Measurements from ENCODE around the gene KCNJ12.
"Not testable (repeated sequence)": the region's sequence is repeated elsewhere in the genome, so short reads cannot be mapped to it uniquely, and the experiment has no call there.

KCNJ12 gene

DNA sequence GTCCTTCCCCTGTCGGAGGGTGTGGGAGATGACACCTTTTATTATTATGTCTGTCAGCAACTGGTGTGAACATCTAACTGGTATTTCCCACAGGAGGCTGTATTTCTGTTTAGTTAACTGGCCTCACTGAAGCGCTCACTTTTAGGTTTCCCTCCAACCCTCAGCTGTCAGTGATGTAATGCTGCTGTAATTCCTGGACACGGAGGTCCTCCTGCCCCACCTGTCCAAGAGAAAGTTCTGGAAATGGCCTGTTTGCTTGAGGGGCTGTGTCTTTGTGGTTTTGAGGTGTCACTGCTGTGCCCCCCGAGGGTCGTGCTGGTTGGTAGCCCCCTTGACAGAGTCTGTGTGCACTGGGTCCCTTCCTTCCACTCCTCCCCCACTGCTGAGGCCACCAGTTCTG, 11.5 kb downstream of the KCNJ12 start:
- DNase-seq (ENCODE audit: low spot score), result no peak

- no peak for DNase-seq (ENCODE audit: low spot score)
These were observed 11.9 kb downstream of the KCNJ12 start for GRCh38 chr17:21388066-21388465.

DNA sequence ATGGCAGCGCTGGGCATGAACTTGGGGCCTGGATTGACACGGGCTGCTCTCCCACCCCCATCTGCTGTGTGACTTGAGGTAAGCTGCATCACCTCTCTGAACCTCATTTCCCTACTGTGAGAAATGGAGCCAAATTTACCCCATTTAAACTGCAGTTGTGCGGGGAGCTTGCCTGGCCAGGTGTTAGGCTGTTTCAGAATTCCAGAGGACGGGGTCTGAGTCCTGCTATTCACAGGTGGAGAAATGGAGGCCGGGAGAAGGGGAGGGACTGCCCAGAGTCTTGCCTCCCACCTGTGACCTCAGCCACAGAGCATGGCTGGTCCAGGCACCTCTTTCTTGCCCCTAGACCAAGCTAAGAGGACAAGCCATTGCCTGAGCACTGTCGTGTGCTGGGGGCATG, 12.8 kb downstream of the KCNJ12 start:
- no peak for DNase-seq (ENCODE audit: low spot score)

- DNase-seq (ENCODE audit: low spot score), result no peak
These were observed 13.2 kb downstream of the KCNJ12 start for GRCh38 chr17:21389394-21389793.

- no peak for DNase-seq (ENCODE audit: low spot score)
These were observed 14.1 kb downstream of the KCNJ12 start for GRCh38 chr17:21390294-21390693.

- DNase-seq (ENCODE audit: low spot score), result no peak
These were observed 16.1 kb downstream of the KCNJ12 start for GRCh38 chr17:21392266-21392665.

- DNase-seq (ENCODE audit: low spot score), result no peak
These were observed 18.1 kb downstream of the KCNJ12 start for GRCh38 chr17:21394265-21394664.

GRCh38 chr17:21395764-21396163, 19.6 kb downstream of the KCNJ12 start:
- no peak for DNase-seq (ENCODE audit: low spot score)

DNA sequence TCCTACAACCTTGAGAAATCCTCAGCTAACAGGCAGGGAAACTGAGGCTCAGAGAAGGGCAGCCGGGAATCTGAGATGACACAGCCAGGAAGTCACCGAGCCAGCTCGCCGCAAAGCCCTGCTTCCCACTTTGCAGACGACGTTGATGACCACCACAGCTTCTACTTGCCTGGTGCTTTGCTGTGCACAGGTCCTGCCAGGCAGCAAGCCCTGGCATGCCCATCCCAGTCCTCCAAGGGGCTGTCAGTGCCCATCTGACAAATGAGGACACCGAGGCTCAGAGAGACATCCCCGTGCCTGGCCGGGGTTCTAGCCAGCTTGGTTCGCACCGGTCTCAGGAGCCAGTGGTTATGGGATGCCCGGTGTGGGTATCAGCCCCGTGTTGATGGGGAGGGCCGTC, 20.1 kb downstream of the KCNJ12 start:
- no peak for DNase-seq (ENCODE audit: low spot score)

DNA sequence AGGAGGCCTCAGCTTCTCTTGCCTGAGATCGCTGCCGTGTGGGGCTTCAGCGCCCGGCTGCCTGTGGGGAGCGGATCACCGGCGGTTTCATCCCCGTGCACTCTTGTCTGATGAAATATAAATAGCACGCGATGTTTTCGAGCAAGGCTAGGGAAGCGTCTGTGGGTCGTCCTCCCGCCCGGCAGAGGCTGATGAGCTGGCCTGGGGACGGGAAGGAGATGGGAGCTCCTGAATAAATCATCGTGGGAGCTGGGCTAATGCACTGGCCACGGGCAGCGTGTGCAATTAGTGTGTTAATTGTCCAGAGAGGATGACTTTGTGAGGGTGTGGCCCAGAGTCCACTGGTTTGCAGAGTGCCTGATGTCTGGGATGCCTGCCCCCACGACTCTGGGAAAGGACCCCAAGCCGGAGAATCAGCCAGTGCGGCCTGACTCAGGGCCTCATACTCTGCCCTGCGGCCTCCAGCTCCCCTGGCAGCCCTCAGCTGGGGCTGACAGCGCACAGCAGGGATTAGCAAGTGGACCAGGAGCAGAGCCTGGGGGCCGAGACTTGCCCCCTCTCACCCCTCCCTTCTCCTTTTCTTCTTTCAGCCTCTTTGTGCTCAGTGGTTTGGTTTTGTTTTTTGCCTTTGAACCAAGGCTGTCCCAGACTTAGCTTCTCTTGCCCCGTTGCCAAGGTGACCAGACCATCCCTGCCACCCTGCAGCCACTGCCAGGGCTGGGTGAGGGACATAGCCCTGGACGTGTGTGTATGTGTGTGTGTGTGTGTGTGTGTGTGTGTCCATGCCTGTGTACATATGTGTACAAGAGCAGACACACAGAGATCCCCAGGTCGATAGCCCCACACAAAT, 21.4 kb downstream of the KCNJ12 start:
- DNase-seq (ENCODE audit: low spot score), result no peak

DNA sequence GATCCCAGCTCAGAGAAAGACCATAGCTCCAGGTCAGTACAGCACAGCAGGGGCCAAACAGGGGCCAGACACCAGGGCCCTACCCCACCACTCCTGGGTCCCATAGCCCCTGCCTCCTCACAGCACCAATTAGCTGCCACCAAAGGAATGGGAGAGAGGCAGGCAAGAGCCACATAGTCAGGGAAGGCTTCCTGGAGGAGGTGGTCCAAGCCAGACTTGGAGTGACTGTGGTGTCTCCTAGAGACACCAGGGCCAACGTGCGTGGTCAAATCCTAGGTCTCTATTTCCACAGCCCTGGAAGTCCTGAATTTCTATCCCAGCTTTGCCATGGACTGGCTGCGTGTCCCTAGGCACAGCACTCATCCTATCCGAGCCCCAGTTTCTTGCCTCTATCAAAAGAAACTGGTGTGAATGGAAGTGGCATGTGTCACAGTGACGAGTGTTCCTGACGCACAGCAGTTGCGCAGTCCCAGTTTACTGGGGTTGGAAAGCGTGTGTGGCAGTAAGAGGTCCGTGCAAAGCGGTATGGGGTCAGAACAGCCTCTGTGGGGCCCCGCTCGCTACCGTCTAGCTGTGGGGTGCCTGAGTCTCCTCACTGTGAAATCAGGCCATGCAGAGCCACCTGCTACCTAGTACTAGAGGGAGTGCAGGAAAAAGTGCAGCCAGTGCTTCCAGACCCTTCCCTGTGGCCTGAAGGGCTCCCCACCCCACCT, 23.5 kb downstream of the KCNJ12 start:
- no peak for DNase-seq (ENCODE audit: low spot score)

- DNase-seq (ENCODE audit: low spot score), result not testable (repeated sequence)
These were observed 24.0 kb downstream of the KCNJ12 start for GRCh38 chr17:21400187-21400569.

DNA sequence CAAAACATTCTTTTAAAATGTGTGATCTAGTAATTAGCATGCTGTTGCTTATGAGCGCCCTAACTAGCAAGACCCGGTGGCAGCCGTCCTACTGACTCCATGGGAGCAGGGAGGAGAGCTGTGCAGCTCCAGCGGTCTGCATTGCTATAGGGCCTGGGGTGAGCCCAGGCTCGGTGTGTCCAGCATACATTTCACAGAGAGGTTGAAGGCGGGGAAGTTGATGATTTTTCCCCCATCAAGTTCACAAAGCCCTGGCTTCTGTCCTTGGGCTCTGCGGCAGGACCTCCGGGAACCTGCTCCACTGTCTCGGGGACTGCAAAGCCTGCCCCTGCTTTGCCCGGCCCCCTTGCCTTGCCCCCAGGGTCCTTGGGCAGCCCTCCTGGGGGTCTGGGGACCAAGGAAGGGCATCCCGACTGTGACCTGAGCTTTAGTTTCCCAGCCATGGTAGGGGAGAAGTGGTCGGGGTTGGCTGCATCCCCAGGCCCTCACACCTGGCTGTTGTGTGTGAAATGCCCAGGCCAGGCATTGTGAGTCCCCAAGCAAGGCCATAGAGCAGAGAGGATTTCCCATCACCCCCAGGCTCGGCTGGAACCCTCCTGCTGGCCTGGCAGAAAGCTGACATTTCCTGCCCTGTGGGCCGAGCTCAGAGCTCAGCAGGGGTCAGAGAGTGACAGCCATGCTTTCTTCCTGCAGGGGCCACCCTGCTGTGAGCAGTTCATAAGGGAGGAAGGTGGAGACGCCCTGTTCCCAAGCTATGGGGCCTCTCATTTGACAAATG, 24.8 kb downstream of the KCNJ12 start:
- DNase-seq (ENCODE audit: low spot score), result no peak

DNA sequence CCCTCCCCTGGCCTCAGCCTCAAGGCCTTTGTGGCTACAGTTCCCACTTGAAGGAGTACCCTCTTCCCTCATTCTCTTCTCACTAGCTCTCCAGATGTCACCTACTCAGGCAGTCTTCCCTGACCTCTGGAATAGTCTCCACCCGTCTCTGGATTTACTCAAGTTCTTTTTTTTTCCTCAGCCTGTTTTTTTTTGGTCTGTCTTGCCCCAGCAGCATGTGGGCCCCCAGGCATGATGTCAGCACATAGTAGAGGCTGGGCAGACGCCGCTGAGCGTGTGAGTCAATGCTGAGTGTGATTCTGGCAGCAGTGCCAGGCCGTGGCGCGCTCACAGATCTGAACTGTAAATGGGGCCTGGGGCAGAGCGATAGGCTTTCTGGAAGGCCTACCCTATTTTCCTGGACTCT, 26.0 kb downstream of the KCNJ12 start:
- DNase-seq (ENCODE audit: low spot score), result not testable (repeated sequence)

DNA sequence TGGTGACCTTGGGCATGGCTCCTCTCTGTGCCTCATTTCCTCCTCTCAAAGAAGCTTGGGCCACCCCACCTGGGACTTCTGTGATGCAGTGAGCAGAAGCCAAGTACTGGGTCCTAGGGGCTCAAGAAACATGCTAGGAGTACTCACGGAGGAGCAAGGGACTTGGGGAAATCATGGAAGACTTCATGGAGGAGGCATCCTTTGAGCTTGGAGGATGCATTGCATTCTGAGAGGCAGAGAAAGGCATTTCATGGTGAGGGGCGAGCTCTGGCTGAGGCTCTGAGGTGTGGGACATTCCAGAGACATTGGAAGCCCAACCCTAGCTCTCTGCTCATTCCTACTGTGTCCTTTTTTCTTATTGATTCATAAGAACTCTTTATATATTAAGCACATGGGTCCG, 26.8 kb downstream of the KCNJ12 start:
- not testable (repeated sequence) for DNase-seq (ENCODE audit: low spot score)

DNA sequence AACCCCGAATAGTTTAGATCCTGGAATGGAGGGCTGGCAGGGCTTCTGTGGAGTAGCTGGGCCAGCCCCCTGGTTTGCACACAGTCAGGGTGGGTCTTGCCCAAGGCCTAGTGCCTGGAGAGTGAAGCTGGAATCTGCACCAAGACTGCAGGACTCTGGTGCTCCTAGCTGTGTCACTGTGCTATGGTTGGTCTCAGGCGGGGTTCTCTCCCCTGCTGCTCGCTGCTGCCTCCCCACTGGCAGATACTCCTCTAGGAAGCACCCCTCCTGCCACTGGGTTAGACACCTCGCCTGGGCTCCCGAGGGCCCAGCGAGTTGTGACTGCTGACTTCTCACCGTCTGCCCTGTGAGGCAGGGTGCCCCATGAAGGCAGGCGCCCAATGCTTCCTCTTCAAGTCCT, 27.9 kb downstream of the KCNJ12 start:
- not testable (repeated sequence) for DNase-seq (ENCODE audit: low spot score)

DNA sequence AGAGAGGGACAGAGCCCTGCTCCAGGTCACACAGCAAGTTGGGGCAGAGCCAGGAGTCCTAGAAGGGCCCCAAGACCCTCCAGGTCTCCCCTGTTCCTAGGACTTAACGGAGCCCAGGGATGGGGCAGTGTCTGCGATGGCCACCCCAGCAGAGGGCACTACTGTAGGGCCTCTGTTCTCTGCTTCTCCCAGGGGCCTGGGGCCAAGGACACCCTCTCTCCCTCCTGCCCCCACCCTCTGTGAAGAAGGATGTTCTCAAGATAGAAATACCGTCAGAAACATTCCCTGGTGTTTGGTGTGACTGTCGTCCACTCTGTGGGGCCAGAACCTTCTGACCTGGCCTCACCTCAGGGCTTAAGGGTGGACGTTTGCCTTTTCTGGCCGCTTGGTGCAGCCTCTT, 28.4 kb downstream of the KCNJ12 start:
- not testable (repeated sequence) for DNase-seq (ENCODE audit: low spot score)

DNA sequence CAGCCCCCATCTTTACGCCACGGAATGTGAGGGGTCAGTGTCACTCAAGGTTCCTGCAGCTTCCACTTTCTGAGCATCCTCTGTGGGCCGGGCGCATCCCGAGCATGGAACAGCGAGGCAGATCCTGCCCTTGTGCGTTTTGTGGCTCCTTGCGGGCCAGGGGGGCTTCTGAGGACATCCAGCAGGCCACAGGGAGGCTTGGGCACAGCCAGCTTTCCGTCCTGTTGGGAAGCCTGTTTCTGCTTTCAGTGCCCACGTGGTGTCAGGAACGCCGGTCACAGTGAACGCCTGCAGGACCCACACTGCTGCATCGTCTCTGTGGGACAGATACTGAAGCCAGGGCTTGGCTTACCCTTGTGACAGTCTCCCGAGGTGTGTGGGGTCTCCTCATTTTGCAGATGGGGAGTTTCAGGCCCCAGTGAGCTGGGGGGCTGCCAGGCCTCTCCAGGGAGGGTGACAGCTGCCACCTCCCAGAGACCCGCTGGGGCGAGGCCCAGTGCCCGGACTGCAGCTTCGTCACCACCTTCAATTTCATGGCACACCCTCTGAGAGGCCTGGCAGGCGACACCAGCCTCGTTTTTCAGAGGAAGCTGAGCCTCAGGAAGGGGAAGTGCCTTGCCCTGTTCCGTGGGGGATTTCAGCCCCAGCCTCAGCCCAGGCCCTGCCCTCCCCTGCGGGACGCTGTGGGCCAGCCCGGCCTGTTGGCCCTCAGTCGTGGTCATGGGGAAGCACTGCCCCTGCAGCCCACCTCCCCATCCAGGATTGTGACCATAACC, 29.0 kb downstream of the KCNJ12 start:
- not testable (repeated sequence) for DNase-seq (ENCODE audit: low spot score)

DNA sequence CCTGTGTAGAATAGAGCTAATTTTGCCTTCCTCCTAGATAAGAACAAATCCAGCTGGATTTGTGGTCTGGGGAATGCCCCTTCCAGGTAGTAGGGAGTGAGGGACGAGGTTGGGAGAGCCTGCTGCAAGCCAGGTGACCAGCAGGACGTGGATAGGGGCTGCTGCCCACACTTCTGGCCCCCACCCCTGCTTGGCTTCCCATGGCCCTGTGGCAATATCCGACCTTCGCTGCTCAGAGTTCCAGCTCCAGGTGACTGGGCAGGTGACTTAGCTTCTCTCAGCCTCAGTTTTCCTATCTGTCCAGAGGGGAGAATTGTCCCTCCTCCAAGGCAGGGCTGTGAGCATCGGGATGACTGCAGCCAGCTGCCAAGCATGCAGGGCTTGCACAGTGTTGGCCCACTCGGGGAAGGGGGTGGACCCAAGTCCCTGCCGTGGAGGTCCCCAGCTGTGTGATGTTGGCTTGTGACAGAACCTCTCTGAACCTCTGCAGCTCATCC, 29.8 kb downstream of the KCNJ12 start:
- not testable (repeated sequence) for DNase-seq (ENCODE audit: low spot score)

- DNase-seq (ENCODE audit: low spot score), result not testable (repeated sequence)
These were observed 30.7 kb downstream of the KCNJ12 start for GRCh38 chr17:21406616-21407404.

DNA sequence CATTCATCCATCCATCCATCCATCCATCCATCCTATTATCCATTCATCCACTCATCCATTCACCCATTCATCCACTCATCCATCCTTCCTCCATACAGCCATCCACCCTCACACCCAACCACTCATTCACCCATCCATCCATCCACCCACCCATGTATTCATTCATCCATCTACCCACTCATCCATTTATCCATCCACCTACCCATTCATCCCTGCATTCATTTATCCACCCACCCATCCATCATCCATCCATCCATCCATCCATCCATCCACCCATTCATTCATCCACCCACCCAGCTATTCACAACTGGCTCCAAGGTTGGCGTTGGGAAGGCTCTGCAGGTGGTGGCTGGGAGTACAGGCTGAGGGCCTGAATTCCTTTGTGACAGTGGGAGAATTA, 31.6 kb downstream of the KCNJ12 start:
- not testable (repeated sequence) for DNase-seq (ENCODE audit: low spot score)

All from activated CD4-positive, alpha-beta T cell treated with anti-CD3 and anti-CD28 coated beads, Interleukin-2, Interleukin-4, amounts not matched to agents 100 ng/mL and 50 ng/mL, durations not matched to agents 16 hours and 8 hours (primary cell).